HG03432 (cell line): ENCODE results near the gene TMEM167A.

Experiments
- ATAC-seq: cut with Tn5 transposase; IDR thresholded peaks from one replicate; pipeline ENCODE4 v1.9.1; 2021; ENCODE audit warnings: mild to moderate bottlenecking, moderate library complexity; ENCODE audit not compliant: unreplicated experiment

TMEM167A gene

GRCh38 chr5:83076742-83077661 is at the start of gene TMEM167A, which contains the start of gene XRCC4:
TSS of gene TMEM167A (minus strand) at chr5:83077394. CDS start at chr5:83077323, 71 bp downstream.
TSS of gene XRCC4 (plus strand) at chr5:83077547. CDS start at chr5:83104920, 27,373 bp downstream.
- peak; percentile 99 for ATAC-seq

- ATAC-seq = no peak
Observed at GRCh38 chr5:83126501-83126900, 49.3 kb upstream of the TMEM167A start.

- ATAC-seq = no peak
Observed at GRCh38 chr5:83125560-83125959, 48.4 kb upstream of the TMEM167A start.

- ATAC-seq = no peak
Observed at GRCh38 chr5:83124593-83124992, 47.4 kb upstream of the TMEM167A start.

- no peak for ATAC-seq
Observed at GRCh38 chr5:83118976-83119375, 41.8 kb upstream of the TMEM167A start.

GRCh38 chr5:83118471-83118870 is 41.3 kb upstream of the TMEM167A start:
- ATAC-seq = no peak

- no peak for ATAC-seq
Observed at GRCh38 chr5:83115816-83116215, 38.6 kb upstream of the TMEM167A start.

GRCh38 chr5:83109380-83109779 is 32.2 kb upstream of the TMEM167A start:
- no peak for ATAC-seq

GRCh38 chr5:83107692-83108420 is 30.7 kb upstream of the TMEM167A start:
- no peak for ATAC-seq

GRCh38 chr5:83104021-83104420 is 26.8 kb upstream of the TMEM167A start:
- ATAC-seq = no peak

- ATAC-seq = no peak
Observed at GRCh38 chr5:83102364-83102980, 25.3 kb upstream of the TMEM167A start.

GRCh38 chr5:83101514-83101913 is 24.3 kb upstream of the TMEM167A start:
- ATAC-seq = no peak

- ATAC-seq = no peak
Observed at GRCh38 chr5:83099445-83099844, 22.3 kb upstream of the TMEM167A start.

- ATAC-seq = no peak
Observed at GRCh38 chr5:83099001-83099400, 21.8 kb upstream of the TMEM167A start.

- ATAC-seq = peak; percentile 50
Observed at GRCh38 chr5:83097689-83098231, 20.6 kb upstream of the TMEM167A start.

GRCh38 chr5:83096660-83097339 is 19.6 kb upstream of the TMEM167A start:
- ATAC-seq = no peak

- ATAC-seq = no peak
Observed at GRCh38 chr5:83095957-83096539, 18.9 kb upstream of the TMEM167A start.

GRCh38 chr5:83095163-83095956 is 18.2 kb upstream of the TMEM167A start:
- ATAC-seq = no peak

GRCh38 chr5:83093692-83094091 is 16.5 kb upstream of the TMEM167A start:
- no peak for ATAC-seq
